EL (cell line): ENCODE measurements around the gene FAM53B.
A peak's percentile ranks its signal among the peaks of the same experiment; 100 is the strongest.

ENCODE experiments used
- DNase-seq: peaks from one replicate; pipeline ENCODE4 v3.0.0-alpha.2; 2016

FAM53B gene

GRCh38 chr10:124696446-124697392 lies 47.5 kb downstream of the FAM53B start:
- no peak for DNase-seq

- no peak for DNase-seq
These were observed 48.9 kb downstream of the FAM53B start for GRCh38 chr10:124695259-124695658.

GRCh38 chr10:124694481-124695220 lies 49.5 kb downstream of the FAM53B start:
- DNase-seq: no peak

GRCh38 chr10:124693801-124694416 lies 50.3 kb downstream of the FAM53B start:
- DNase-seq: no peak

DNA sequence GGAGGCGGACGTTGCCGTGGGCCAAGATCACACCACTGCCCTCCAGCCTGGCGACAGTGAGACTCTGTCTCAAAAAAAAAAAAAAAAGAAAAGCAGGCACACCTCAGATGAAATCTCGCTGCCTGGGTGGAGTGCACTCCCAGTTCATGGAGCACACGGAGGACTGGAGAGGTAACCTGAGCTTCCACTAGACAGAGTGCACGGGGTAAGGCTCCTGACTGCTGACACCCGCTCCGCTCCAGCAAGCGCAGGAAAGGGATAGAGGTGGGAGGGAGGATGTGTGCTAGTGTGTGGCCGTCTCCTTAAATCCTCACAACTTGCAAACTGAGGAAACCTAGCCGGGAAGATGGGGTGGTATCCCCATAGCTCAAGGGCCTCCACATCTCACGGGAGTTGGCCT lies 50.8 kb downstream of the FAM53B start:
- DNase-seq: no peak

DNA sequence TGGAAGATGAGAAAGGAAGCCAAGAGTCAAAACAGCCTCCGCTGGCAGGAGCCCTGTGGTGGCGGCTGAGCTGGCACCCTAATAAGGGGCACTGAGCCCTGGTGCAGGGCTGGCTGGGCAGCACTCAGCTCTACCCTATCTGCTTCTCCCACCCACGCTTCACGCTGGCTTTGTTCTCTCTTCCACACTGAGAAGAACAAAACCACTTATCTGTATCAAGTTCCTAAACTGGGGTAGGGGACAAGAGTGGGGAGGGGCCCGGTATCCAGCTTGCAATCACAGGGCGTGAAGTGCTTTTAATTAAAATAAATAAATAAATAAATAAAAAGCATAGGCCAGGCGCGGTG lies 52.1 kb downstream of the FAM53B start:
- DNase-seq: no peak

- DNase-seq: no peak
These were observed 52.6 kb downstream of the FAM53B start for GRCh38 chr10:124691421-124692099.

DNA sequence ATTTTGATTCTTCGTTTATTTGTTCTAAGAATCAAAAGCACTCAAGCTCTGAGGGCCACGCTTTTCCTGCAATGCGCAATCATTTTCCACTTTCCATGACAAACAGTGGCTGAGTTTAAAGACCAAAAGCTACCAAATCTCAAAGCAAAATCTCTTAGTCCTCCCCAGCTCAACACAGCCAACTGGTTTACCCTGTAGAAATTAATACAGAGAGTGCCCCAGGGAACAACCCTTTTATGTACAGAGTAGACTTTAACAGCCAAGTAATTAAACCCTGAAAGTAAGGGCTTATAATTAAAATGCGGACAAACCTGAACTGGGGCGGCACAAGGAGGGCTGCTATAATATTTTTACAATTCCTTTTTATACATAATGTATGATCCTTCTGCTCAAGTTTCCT lies 53.2 kb downstream of the FAM53B start:
- DNase-seq: no peak

GRCh38 chr10:124689911-124690498 lies 54.2 kb downstream of the FAM53B start:
- no peak for DNase-seq

GRCh38 chr10:124688889-124689670 lies 55.1 kb downstream of the FAM53B start:
- DNase-seq: no peak

DNA sequence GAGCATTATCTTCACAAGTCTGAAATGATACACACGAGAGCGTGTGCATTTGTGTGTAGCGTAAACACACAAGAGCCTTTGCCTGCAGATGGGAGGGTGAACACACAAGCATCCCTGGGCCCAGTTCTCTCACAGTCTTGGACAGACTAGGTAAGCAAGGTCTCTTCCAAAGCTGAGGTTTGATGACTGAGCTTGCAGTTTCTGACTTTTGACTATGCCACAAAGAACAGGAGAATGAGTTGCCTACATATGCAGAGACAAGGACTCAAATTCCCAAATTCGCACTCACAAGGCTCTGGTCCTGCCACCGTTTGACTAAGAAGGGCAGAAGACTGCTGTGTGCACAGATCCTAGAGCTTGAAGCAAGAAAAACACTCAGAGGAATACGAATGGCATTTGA lies 55.8 kb downstream of the FAM53B start:
- DNase-seq: no peak

GRCh38 chr10:124686707-124687376 lies 57.3 kb downstream of the FAM53B start:
- no peak for DNase-seq

GRCh38 chr10:124685261-124685660 lies 58.9 kb downstream of the FAM53B start:
- no peak for DNase-seq

DNA sequence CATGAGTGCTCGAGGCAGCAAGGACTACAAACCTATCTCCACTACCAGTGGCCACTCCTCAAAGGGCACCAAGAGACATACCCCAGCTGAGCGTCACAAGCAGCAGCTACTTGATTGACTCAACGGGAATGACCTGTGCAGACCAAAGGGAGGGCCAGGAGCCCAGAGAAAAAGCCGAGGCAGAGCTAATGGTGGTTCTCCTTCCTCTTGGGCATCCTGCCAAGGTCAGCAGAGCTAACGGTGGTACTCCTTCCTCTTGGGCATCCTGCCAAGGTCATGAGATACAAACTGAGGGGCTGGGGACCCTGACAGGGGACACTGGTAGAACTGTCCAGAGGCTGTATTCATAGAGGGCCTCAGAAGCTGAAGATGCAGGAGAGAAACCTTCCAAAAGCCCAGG lies 60.4 kb downstream of the FAM53B start:
- no peak for DNase-seq

- no peak for DNase-seq
These were observed 62.3 kb downstream of the FAM53B start for GRCh38 chr10:124681626-124682552.

DNA sequence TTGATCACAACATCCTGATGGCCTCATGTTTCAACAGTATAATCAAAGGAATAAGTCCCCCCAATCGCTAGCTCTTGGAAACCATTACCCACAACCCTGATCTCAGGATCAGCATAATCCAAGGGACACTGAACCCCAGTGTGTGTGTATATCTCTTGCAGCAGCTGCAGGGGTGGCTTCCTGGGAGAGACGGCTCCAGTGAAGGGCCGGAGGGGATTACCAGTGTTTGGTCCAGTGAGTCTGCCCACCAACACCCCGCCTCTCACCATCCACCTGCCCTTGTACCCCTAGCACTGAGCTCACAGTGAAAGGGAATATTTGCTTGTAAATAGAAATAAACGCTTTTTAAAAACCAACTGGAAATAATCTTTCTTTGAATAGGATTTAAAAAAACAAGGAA lies 63.1 kb downstream of the FAM53B start:
- DNase-seq: no peak

- peak; percentile 40 for DNase-seq
These were observed 63.5 kb downstream of the FAM53B start for GRCh38 chr10:124680675-124681074.

DNA sequence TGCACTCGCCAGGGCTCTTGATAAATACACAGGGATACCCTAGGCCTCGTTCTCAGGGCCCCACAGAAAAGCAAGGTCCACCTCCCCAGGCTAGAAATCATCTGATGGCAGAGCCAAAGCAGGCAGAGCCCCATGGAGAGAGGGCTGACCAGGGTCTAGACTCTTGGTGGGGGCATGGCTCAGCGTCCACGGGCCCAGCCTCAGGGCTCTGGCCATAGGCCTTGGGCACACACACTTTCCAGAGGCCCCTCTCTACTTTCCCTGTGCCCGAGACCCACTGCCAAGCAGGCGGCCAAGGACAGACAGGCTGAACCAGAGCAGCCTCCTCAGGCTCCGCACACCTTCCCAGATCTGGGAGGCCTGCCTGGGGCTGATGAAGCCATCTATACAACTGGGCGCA lies 64.8 kb downstream of the FAM53B start:
- DNase-seq: no peak

GRCh38 chr10:124678557-124679240 lies 65.5 kb downstream of the FAM53B start:
- no peak for DNase-seq
